Inflammatory macrophage treated with lipopolysaccharide for 4 hours (primary cell): ENCODE results near the gene RABGAP1L.
"Not testable (repeated sequence)": the region's sequence is repeated elsewhere in the genome, so short reads cannot be mapped to it uniquely, and the experiment has no call there.

Experiments
- DNase-seq: peaks from one replicate; pipeline ENCODE4 v3.0.0-alpha.2; 2020

RABGAP1L gene

GRCh38 chr1:174686213-174686612 is 526.9 kb downstream of the RABGAP1L start:
- no peak for DNase-seq

- no peak for DNase-seq
Measured at GRCh38 chr1:174689524-174689923, 530.2 kb downstream of the RABGAP1L start.

GRCh38 chr1:174690266-174690665 is 530.9 kb downstream of the RABGAP1L start:
- DNase-seq: no peak

GRCh38 chr1:174692313-174692712 is 533.0 kb downstream of the RABGAP1L start:
- DNase-seq: no peak

DNA sequence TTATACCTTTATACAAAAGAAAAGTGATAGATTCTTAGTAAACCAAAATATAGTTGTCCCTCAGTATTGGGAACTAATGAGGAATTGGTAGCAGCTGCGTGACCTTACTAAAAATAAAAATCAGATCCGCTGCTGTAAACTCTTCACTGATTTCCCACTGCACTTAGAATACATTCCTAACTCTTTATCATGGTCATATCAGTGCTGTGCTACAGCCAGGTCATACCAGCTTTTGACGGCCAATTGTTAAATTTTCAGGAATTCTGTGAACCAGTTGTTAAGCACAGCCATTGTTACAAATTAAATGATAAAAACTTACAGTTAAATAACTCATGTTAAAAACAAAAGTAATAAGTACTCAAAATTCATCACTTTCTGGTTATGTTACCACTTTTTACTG is 533.8 kb downstream of the RABGAP1L start:
- DNase-seq: no peak

- DNase-seq: not testable (repeated sequence)
Measured at GRCh38 chr1:174693539-174693938, 534.2 kb downstream of the RABGAP1L start.

DNA sequence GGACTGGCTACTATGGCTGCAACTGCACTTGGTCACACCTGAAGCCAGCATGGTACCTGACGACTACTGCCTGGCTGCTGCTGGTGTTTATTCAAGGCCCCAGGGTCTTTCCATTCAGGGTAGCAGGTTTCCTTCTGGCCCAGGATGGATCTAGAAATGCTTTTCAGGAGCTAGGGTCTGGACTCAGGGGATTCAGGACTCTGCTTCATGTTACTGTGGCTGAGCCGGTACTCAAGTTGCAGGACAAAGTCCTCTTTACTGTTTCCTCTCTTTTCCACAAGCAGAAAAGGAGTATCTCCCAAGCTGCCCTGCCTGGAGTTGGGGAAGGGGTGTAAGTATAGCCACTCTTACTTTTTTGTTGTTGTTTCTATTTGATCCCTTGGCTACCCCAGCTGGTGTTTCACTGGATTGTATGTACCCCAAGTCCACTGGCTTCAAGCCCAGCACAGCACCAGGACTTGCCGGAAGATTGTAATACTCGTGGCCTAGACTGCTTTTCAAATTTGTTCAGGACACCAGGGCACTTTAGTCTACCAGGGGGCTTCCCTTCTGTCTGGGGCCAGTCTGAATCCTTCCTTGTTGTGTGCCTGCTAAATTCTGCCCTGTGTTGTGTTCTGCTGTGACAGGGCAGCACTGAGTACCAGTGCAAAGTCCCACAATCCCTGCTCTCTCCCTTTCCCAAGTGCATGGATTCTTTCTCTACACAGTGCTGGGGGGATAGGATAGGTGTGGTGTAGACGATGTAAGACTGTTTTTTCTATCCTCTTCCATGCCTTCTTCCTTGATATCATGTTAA is 536.9 kb downstream of the RABGAP1L start:
- DNase-seq: no peak

- DNase-seq: peak; percentile 4
Measured at GRCh38 chr1:174700314-174700713, 541.0 kb downstream of the RABGAP1L start.

DNA sequence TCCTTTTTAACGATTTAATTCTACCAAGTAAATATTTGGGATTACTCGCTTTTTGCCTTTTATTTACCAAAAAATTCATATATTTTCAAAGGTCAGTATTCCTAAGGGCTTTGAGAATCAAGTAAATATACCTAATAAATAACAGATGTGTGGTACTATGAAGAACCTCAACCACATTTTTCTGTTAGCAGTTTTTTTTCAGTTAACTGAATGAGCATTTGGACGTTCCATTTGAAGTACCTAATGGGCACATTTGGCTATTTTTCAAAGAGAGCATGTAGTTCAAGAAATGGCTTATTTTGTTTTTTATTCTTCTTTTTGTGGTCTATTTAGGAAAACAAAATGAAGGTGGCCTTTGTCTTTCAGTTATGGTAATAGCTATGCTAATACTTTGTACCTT is 541.5 kb downstream of the RABGAP1L start:
- DNase-seq: no peak

DNA sequence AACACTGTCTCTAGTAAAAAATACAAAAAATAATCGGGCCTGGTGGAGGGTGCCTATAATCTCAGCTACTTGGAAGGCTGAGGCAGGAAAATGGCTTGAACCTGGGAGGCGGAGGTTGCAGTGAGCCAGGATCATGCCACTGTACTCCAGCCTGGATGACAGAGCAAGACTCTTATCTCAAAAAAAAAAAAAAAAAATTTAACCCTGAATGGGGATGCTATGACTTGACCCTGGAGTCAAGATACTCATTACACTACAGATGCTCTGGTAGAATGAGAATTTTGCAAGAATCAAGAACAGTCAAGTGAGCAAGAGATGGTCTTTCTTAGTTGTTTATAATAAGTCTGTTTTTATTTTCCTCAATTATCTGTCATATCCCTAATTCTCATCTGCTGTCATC is 542.2 kb downstream of the RABGAP1L start:
- no peak for DNase-seq

- DNase-seq: no peak
Measured at GRCh38 chr1:174702011-174702410, 542.7 kb downstream of the RABGAP1L start.

GRCh38 chr1:174703309-174703708 is 544.0 kb downstream of the RABGAP1L start:
- DNase-seq: no peak

- no peak for DNase-seq
Measured at GRCh38 chr1:174704300-174704699, 545.0 kb downstream of the RABGAP1L start.

DNA sequence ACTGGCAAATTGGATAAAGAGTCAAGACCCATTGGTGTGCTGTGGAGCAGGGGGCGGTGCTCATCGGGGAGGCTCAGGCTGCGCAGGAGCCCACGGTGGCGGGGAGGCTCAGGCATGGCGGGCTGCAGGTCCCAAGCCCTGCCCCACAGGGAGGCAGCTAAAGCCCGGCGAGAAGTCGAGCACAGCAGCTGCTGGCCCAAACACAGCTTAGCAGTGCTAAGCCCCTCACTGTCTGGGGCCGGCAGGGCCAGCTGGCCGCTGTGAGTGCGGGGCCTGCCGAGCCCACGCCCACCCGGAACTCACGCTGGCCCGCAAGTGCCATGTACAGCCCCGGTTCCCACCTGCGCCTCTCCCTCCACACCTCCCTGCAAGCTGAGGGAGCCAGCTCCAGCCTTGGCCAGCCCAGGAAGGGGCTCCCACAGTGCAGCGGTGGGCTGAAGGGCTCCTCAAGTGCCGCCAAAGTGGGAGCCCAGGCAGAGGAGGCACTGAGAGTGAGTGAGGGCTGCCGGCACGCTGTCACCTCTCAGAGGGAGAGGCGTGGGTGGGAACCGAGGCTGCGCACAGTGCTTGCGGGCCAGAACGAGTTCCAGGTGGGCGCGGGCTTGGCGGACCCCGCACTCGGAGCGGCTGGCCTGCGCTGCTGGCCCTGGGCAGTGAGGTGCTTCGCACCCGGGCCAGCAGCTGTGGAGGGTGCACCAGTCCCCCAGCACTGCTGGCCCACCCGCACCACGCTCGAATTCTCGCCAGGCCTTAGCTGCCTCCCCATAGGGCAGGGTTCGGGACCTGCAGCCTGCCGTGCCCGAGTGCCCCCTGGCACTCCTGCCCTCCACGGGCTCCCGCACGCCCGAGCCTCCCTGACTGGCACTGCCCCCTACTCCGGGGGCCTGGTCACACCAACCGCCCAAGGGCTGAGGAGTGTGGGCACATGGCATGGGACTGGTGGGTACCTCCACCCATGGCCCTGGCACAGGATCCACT is 551.8 kb downstream of the RABGAP1L start:
- no peak for DNase-seq

GRCh38 chr1:174711848-174712247 is 552.5 kb downstream of the RABGAP1L start:
- DNase-seq: not testable (repeated sequence)

GRCh38 chr1:174712541-174712940 is 553.2 kb downstream of the RABGAP1L start:
- no peak for DNase-seq

DNA sequence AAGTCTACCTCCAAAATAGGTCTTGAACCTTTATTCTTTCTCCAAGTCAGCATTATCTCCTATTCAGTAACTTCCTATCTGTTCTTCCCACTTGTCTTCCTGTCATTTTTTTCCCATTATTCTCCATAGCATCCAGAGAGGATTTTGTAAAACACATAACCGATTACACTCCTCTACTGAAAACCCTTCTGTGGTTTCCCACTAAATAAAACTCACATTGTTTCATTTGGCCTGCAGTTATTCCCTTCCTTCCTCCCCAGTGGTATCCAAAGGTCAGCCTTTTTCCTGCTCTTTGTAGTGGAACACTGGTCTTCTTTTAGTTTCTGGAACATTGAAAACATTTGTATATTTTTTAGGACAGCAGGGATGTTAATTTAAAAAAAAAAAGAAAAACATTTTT is 554.5 kb downstream of the RABGAP1L start:
- DNase-seq: no peak

GRCh38 chr1:174719194-174719593 is 559.9 kb downstream of the RABGAP1L start:
- DNase-seq: no peak

GRCh38 chr1:174720618-174721017 is 561.3 kb downstream of the RABGAP1L start:
- no peak for DNase-seq

GRCh38 chr1:174721246-174721645 is 561.9 kb downstream of the RABGAP1L start:
- DNase-seq: no peak

- no peak for DNase-seq
Measured at GRCh38 chr1:174723816-174724215, 564.5 kb downstream of the RABGAP1L start.

GRCh38 chr1:174724219-174724618 is 564.9 kb downstream of the RABGAP1L start:
- DNase-seq: no peak

- peak; percentile 35 for DNase-seq
Measured at GRCh38 chr1:174726167-174726879, 567.0 kb downstream of the RABGAP1L start.
